SK-N-DZ (cell line): ENCODE measurements around the gene OXCT2. TPM values are rescaled to one million over a fixed set of nuclear protein-coding genes. Genes with fewer than 3 reads are reported as not detected.
"Not testable (repeated sequence)": the region's sequence is repeated elsewhere in the genome, so short reads cannot be mapped to it uniquely, and the experiment has no call there.

ENCODE experiments used
- DNase-seq: peaks from one replicate; pipeline ENCODE4 v3.0.0-alpha.2; 2015; ENCODE audit warnings: low spot score
- polyA plus RNA-seq, 2 experiments: library from polyadenylated mRNA; depleted of rRNA; stranded (reverse); fragments of >200 nt; gene quantifications; 2 replicates each; pipeline ENCODE4 v1.2.3, GENCODE V29; 2014

OXCT2 gene
- polyA plus RNA-seq (2014; cell fraction: cytosol; rRNA removed), result 0.07 and 0.52 TPM in 2 replicates
- 0.32 TPM in 1 of 2 replicates, not detected in the other for polyA plus RNA-seq (2014; cell fraction: nucleus; rRNA removed)

DNA sequence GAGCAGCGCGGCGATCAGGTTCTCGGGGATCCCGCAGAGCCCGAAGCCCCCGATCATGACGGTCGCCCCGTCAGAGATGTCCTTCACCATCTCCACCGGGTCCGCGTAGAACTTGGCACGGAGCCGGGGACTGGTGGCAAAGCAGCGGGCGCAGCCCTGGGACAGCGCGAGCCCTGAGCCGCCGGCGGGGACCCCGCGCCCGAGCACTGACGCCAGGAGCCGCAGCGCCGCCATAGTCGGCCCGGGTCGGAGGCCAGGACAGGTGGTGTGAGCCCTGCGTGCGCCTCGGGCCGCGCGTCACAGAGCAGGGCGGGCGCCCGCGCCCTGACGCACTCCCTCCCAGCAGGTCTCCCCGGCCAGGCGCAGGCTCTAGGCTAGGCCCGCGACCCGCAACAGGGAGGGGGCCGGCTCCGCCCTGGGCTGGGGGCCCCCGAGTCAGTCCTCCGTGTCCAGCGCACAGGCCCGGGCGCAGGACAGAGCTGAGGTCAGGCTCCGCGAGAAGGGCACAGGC is at the start of gene OXCT2:
TSS of gene OXCT2 (minus strand) at position 327 of the 511 bp plus-strand sequence. CDS start at position 234, 93 bp downstream.
- not testable (repeated sequence) for DNase-seq

DNA sequence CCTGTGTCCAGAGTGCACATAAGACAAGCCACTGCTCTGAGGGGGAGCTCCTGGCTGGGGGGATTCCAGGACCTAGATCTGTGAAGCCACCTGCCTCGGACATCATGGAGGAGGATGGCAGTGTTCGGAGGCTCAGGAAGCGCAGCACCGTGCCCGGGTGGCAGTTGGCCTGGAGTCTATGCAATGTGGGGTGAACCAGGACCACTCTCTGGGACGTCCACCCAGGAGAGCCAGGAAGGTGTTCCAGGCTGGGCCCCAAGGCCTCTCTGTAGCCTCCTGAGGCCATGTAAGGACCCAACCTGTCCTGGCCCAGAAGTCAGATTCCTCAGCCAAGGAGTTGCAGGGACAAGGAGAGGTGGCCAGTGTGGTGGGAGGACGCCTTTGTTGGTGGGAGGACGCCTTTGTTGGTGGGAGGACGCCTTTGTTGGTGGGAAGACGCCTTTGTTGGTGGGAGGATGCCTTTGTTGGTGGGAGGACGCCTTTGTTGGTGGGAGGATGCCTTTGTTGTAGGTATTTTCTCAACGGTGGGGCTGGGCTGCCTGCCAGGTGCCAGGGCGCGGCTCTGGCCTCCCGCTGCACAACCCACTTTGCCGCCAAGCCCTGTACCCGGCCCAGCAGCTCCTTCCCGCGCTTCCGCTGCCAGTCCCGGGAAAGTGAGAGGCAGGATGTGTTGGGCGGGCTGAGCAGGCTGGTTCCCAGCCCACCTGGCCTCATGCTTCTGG is 48.1 kb upstream of the OXCT2 start:
- DNase-seq, result no peak

- DNase-seq, result no peak
These were observed 47.3 kb upstream of the OXCT2 start for GRCh38 chr1:39818482-39818881.

- peak; percentile 39 for DNase-seq
These were observed 46.2 kb upstream of the OXCT2 start for GRCh38 chr1:39817091-39817932.

DNA sequence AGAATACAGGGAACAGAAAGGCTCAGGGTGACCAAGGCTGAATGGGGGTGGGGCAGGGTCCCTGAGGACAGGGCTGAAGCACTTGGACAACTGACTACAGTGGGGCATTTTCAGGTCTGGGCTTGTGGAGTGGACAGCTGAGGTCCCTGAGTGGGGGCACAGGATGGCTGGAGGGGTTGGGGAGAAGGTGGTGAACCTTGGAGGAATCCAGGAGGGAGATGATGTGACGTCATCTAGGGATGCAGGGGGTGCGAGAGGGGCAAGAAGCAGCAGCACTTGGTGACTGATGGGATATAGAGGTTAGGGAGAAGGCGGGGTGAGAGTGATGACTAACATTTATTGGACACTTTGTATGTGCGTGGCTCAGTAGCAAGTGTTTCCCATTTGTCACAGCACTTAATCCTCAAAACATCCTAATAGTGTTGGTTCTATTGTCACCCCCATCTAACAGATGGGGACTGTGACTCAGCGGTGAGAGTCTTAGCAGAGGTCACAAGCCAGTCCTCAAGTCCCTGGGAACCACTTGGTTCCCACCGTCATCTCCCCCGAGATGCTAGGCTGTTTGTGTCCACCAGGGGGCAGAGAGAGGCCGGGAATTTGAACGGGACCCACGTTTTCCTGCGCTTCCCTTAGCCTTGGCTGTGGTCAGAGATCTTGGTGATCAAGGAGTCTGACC is 45.4 kb upstream of the OXCT2 start:
- DNase-seq, result peak; percentile 63

- no peak for DNase-seq
These were observed 41.8 kb upstream of the OXCT2 start for GRCh38 chr1:39812913-39813312.

DNA sequence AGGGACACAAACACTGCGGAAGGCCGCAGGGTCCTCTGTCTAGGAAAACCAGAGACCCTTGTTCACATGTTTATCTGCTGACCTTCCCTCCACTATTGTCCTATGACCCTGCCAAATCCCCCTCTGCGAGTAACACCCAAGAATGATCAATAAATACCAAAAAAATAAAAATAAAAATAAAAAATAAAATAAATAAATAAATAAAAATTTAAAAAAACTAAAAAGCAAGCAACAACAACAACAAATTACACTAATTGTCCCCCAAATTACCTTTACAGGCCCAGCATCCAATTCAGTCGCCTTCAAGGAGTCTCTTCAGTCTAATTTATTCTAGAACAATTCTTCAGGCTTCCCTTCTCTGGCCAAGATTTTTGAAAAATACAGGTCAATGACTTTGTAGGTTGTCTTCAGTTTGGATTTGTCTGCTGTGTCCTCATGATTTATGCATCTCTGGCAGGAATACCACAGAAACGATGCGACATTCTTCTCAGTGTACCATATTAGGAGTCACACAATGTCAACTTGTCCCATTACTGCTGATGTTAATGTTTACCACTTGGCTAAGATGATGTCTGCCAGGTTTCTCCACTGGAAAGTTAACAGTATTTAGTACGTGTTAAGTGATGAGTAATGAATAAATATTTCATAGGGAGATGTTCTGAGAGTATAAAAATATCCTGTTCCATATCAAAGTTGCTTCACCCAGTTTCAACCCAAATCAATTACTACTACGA is 37.8 kb upstream of the OXCT2 start:
- no peak for DNase-seq

- no peak for DNase-seq
These were observed 34.2 kb upstream of the OXCT2 start for GRCh38 chr1:39805385-39805784.

GRCh38 chr1:39802496-39803260 is 31.5 kb upstream of the OXCT2 start:
- DNase-seq, result no peak

GRCh38 chr1:39800471-39800835 is 29.3 kb upstream of the OXCT2 start:
- DNase-seq, result no peak

DNA sequence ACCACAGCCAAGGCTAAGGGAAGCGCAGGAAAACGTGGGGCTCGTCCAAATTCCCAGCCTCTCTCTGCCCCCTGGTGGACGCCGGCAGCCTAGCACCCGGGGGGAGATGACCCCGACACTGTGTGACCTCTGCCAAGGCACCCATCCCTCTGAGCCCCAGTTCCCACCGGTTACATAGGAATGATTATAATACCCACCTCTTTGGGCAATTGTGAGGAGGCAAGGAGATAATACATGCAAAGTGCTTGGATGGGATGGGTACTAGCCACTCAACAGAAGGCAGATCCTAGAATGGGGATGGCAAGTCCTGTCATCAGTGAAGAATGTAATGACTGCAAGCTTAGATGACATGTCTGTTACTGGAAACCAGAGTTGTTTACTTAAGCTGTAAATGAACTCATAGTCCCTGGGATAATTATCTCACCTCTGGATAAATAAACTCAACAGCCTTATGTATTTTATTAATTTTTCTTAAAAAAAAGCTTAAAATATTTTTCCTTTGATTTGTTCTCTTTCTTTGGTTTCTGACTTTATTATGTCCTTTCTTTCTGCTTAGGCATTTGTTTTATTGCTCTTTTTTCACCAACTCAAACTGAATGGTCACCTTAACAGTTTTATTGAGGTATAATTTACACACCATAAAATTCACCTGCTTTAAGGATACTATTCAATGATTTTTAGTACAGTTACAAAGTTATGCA is 28.8 kb upstream of the OXCT2 start:
- peak; percentile 42 for DNase-seq

- peak; percentile 50 for DNase-seq
These were observed 28.0 kb upstream of the OXCT2 start for GRCh38 chr1:39798859-39799769.

DNA sequence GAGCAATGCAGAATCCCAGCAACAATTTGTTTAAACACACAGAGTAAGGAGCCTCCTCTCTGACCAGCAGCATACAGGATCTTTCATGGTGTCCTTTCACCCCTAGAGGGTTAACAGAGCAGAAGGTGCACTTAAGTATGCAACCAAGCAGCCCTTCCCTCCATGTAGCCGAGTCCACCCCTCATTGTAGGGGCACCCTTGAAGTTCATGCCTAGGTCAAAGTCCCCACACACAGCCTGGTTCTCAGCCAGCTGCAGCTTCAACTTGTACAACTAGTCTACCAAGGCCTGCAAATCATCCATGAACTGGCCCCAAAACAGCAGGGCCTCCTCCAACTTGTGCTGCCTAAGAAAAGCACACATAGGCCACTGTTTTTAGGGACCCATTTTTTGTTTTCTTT is 24.5 kb upstream of the OXCT2 start:
- no peak for DNase-seq

DNA sequence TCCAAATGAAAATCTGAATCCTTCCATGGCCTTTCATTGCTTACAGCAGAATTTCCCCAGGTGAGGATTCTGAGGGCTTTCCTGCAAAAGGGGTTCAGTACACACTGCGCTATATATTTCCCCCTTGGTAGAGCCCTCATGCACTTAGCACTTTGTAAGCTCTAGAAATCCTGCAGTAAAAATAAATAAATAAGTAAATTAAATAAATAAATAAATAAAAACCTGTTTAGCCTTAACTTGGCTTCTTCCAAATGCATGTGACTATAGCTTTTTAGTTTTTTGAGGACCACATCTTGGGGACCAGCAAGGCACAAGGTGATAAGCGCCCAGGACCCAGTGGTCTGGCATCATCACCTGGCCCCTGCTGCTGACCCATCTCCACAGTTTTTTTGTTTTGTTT is 20.7 kb upstream of the OXCT2 start:
- DNase-seq, result no peak

DNA sequence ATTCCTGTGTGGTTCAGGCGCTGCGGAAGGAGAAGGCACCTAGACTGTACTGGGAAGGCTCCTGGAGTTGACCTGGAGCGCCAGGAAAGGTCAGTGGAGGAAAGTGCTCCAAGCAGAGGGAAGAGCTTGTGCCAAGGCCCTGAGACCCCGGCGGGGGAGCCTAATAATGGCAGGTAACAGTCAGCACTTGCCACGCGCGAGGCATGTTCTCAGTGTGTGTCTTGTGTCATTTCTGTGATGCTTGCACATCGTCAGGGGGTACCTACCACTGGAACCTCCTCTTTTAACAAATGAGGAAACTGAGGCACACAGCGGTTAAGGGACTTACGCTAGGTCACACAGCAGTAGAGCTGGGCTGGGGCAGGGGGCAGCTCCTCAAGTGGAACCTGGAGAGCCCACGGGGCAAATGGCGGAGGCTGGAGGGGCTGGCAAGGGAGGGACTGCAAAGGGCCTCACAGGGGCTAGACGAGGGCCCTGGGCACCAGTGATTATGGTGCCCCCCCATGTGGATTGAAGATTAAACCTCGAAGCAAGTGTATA is 18.5 kb upstream of the OXCT2 start:
- DNase-seq, result no peak

- no peak for DNase-seq
These were observed 17.8 kb upstream of the OXCT2 start, which contains the start of gene BMP8B for GRCh38 chr1:39788758-39789570. BMP8B (minus strand) TSS chr1:39788865; CDS start chr1:39788485, 380 bp downstream.

GRCh38 chr1:39788426-39788757 is 17.2 kb upstream of the OXCT2 start:
- DNase-seq, result no peak

DNA sequence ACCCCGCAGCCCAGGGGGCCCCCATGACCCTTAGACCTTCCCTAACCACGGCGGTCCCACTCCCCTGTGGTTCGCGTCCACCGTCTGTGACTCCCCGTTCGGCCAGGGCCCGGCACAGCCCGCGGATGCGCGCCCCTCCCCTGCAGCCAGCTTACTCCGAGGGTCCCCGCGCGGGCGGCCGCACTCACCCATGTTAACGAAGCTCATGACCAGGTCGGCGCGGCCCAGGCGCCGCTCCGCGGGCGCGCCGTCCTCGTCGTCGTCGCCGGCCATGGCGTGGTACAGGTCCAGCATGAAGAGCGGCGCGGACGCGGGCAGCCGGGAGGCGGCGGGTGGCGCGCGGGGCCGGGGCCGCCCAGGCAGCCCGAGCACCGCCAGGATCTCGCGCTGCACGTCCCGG is 16.8 kb upstream of the OXCT2 start:
- not testable (repeated sequence) for DNase-seq
